ENCODE results near the gene C11orf65. TPM values are rescaled to one million over a fixed set of nuclear protein-coding genes. Genes with fewer than 3 reads are reported as not detected.
"Not testable (repeated sequence)": the region's sequence is repeated elsewhere in the genome, so short reads cannot be mapped to it uniquely, and the experiment has no call there.

Gene C11orf65
- total RNA-seq, 1 donor from 2014 or later = 0.30 TPM

- H3K9me3 Mint-ChIP-seq = no peaks in the 10 kb centered on the region
- H3K27me3 Mint-ChIP-seq = no peaks in the 10 kb centered on the region
- H3K27ac Mint-ChIP-seq = no peak overlapping the region
- no peaks in the 10 kb centered on the region for H3K4me1 Mint-ChIP-seq
- no peak overlapping the region for H3K4me3 Mint-ChIP-seq
- no peak for DNase-seq
- intact Hi-C loops (cut with micrococcal nuclease) = no loop called here
- no peaks in the 10 kb centered on the region for H3K36me3 Mint-ChIP-seq (ENCODE audit: low read depth)
These were observed 32.3 kb downstream of the C11orf65 start for GRCh38 chr11:108435066-108435465.

- H3K27ac Mint-ChIP-seq = no peak overlapping the region
- no peaks in the 10 kb centered on the region for H3K27me3 Mint-ChIP-seq
- H3K4me3 Mint-ChIP-seq = no peak overlapping the region
- no peaks in the 10 kb centered on the region for H3K36me3 Mint-ChIP-seq (ENCODE audit: low read depth)
- no peak for DNase-seq
- H3K4me1 Mint-ChIP-seq = no peaks in the 10 kb centered on the region
- intact Hi-C loops (cut with micrococcal nuclease) = no loop called here
- H3K9me3 Mint-ChIP-seq = no peaks in the 10 kb centered on the region
These were observed 34.5 kb downstream of the C11orf65 start for GRCh38 chr11:108432783-108433182.

GRCh38 chr11:108431997-108432396, 35.3 kb downstream of the C11orf65 start:
- Mint-ChIP-seq H3K9me3 (no peaks in the 10 kb centered on the region), H3K4me1 (no peaks in the 10 kb centered on the region)

GRCh38 chr11:108431370-108431769, 36.0 kb downstream of the C11orf65 start:
- Mint-ChIP-seq H3K36me3 (ENCODE audit: low read depth) (no peaks in the 10 kb centered on the region), H3K4me1 (no peaks in the 10 kb centered on the region), H3K4me3 (no peak overlapping the region), H3K27ac (no peak overlapping the region), H3K9me3 (no peaks in the 10 kb centered on the region), H3K27me3 (no peaks in the 10 kb centered on the region)
- no peak for DNase-seq
- intact Hi-C loops (cut with micrococcal nuclease) = no loop called here

More at GRCh38 chr11:108431997-108432396, 35.3 kb downstream of the C11orf65 start:
- no peaks in the 10 kb centered on the region for H3K36me3 Mint-ChIP-seq (ENCODE audit: low read depth)
- no peak overlapping the region for H3K27ac Mint-ChIP-seq
- intact Hi-C loops (cut with micrococcal nuclease) = no loop called here
- H3K4me3 Mint-ChIP-seq = no peak overlapping the region
- no peak for DNase-seq
- H3K27me3 Mint-ChIP-seq = no peaks in the 10 kb centered on the region

- H3K27me3 Mint-ChIP-seq, H3K4me1 Mint-ChIP-seq: not testable (repeated sequence)
- intact Hi-C loops (cut with micrococcal nuclease) = loop anchor here (1.0 kb wide), 1 partner anchor 231 kb away; no protein-coding TSS in a partner anchor
These were observed 49.8 kb downstream of the C11orf65 start for GRCh38 chr11:108417551-108417950.

GRCh38 chr11:108414958-108415357, 52.4 kb downstream of the C11orf65 start:
- Mint-ChIP-seq H3K4me3 (no peak overlapping the region), H3K9me3 (no peaks in the 10 kb centered on the region), H3K36me3 (ENCODE audit: low read depth) (no peaks in the 10 kb centered on the region), H3K4me1 (no peaks in the 10 kb centered on the region), H3K27ac (no peak overlapping the region), H3K27me3 (peaks cover 3% of the 10 kb centered on the region)
- intact Hi-C loops (cut with micrococcal nuclease) = no loop called here
- DNase-seq = no peak

More at GRCh38 chr11:108417551-108417950, 49.8 kb downstream of the C11orf65 start:
- H3K27ac Mint-ChIP-seq; H3K4me3 Mint-ChIP-seq; H3K9me3 Mint-ChIP-seq; H3K36me3 Mint-ChIP-seq (ENCODE audit: low read depth): not testable (repeated sequence)
- peak; percentile 73 for DNase-seq

- H3K4me1 Mint-ChIP-seq = no peaks in the 10 kb centered on the region
These were observed 61.6 kb downstream of the C11orf65 start for GRCh38 chr11:108405706-108406105.

GRCh38 chr11:108403052-108403451, 64.3 kb downstream of the C11orf65 start:
- H3K27me3 Mint-ChIP-seq = no peaks in the 10 kb centered on the region
- no peaks in the 10 kb centered on the region for H3K4me1 Mint-ChIP-seq
- H3K27ac Mint-ChIP-seq = no peak overlapping the region
- H3K4me3 Mint-ChIP-seq = no peak overlapping the region
- no peaks in the 10 kb centered on the region for H3K9me3 Mint-ChIP-seq
- intact Hi-C loops (cut with micrococcal nuclease) = no loop called here
- no peaks in the 10 kb centered on the region for H3K36me3 Mint-ChIP-seq (ENCODE audit: low read depth)
- no peak for DNase-seq

More at GRCh38 chr11:108405706-108406105, 61.6 kb downstream of the C11orf65 start:
- no peak for DNase-seq
- Mint-ChIP-seq H3K36me3 (ENCODE audit: low read depth) (no peaks in the 10 kb centered on the region), H3K27me3 (no peaks in the 10 kb centered on the region), H3K27ac (no peak overlapping the region), H3K4me3 (no peak overlapping the region), H3K9me3 (no peaks in the 10 kb centered on the region)
- intact Hi-C loops (cut with micrococcal nuclease) = no loop called here

GRCh38 chr11:108402241-108402640, 65.1 kb downstream of the C11orf65 start:
- Mint-ChIP-seq H3K27me3 (no peaks in the 10 kb centered on the region), H3K27ac (no peak overlapping the region), H3K4me3 (no peak overlapping the region), H3K4me1 (no peaks in the 10 kb centered on the region), H3K9me3 (no peaks in the 10 kb centered on the region), H3K36me3 (ENCODE audit: low read depth) (no peaks in the 10 kb centered on the region)
- intact Hi-C loops (cut with micrococcal nuclease) = no loop called here
- DNase-seq = no peak

- H3K27ac Mint-ChIP-seq = no peak overlapping the region
- no peaks in the 10 kb centered on the region for H3K9me3 Mint-ChIP-seq
- no peaks in the 10 kb centered on the region for H3K27me3 Mint-ChIP-seq
- no peaks in the 10 kb centered on the region for H3K4me1 Mint-ChIP-seq
- no peaks in the 10 kb centered on the region for H3K36me3 Mint-ChIP-seq (ENCODE audit: low read depth)
- no peak overlapping the region for H3K4me3 Mint-ChIP-seq
- no peak for DNase-seq
- intact Hi-C loops (cut with micrococcal nuclease) = no loop called here
These were observed 68.9 kb downstream of the C11orf65 start for GRCh38 chr11:108398439-108398838.

- H3K9me3 Mint-ChIP-seq; intact Hi-C loops (cut with micrococcal nuclease); H3K27me3 Mint-ChIP-seq; H3K4me1 Mint-ChIP-seq; H3K36me3 Mint-ChIP-seq (ENCODE audit: low read depth); DNase-seq; H3K27ac Mint-ChIP-seq; H3K4me3 Mint-ChIP-seq: not testable (repeated sequence)
These were observed 70.7 kb downstream of the C11orf65 start for GRCh38 chr11:108396672-108397071.

- Mint-ChIP-seq H3K36me3 (ENCODE audit: low read depth) (no peaks in the 10 kb centered on the region), H3K27ac (no peak overlapping the region), H3K4me1 (no peaks in the 10 kb centered on the region), H3K4me3 (no peak overlapping the region), H3K27me3 (no peaks in the 10 kb centered on the region), H3K9me3 (no peaks in the 10 kb centered on the region)
- intact Hi-C loops (cut with micrococcal nuclease) = no loop called here
- DNase-seq = no peak
These were observed 72.5 kb downstream of the C11orf65 start for GRCh38 chr11:108394744-108395284.

GRCh38 chr11:108393046-108393445, 74.3 kb downstream of the C11orf65 start:
- no peaks in the 10 kb centered on the region for H3K9me3 Mint-ChIP-seq
- no peaks in the 10 kb centered on the region for H3K36me3 Mint-ChIP-seq (ENCODE audit: low read depth)
- no peaks in the 10 kb centered on the region for H3K4me1 Mint-ChIP-seq
- no peak overlapping the region for H3K4me3 Mint-ChIP-seq
- no peaks in the 10 kb centered on the region for H3K27me3 Mint-ChIP-seq
- intact Hi-C loops (cut with micrococcal nuclease) = no loop called here
- no peak for DNase-seq
- no peak overlapping the region for H3K27ac Mint-ChIP-seq

- H3K27ac Mint-ChIP-seq = no peak overlapping the region
These were observed 75.0 kb downstream of the C11orf65 start for GRCh38 chr11:108392353-108392752.

GRCh38 chr11:108388576-108388975, 78.8 kb downstream of the C11orf65 start:
- H3K9me3 Mint-ChIP-seq = no peaks in the 10 kb centered on the region
- H3K4me3 Mint-ChIP-seq = no peak overlapping the region
- no peak overlapping the region for H3K27ac Mint-ChIP-seq
- no peaks in the 10 kb centered on the region for H3K36me3 Mint-ChIP-seq (ENCODE audit: low read depth)
- no peaks in the 10 kb centered on the region for H3K4me1 Mint-ChIP-seq
- intact Hi-C loops (cut with micrococcal nuclease) = no loop called here
- no peaks in the 10 kb centered on the region for H3K27me3 Mint-ChIP-seq
- no peak for DNase-seq

More at GRCh38 chr11:108392353-108392752, 75.0 kb downstream of the C11orf65 start:
- H3K9me3 Mint-ChIP-seq = no peaks in the 10 kb centered on the region
- no peaks in the 10 kb centered on the region for H3K36me3 Mint-ChIP-seq (ENCODE audit: low read depth)
- no peaks in the 10 kb centered on the region for H3K4me1 Mint-ChIP-seq
- no peaks in the 10 kb centered on the region for H3K27me3 Mint-ChIP-seq
- intact Hi-C loops (cut with micrococcal nuclease) = no loop called here
- DNase-seq = no peak
- H3K4me3 Mint-ChIP-seq = no peak overlapping the region

Measured in activated CD4-positive, alpha-beta T cell treated with anti-CD3 and anti-CD28 coated beads, Interleukin-2, amount 10 ng/mL, durations not matched to agents 24 days and 14 days (primary cell).